HS-27A (cell line): Measurements from ENCODE around the gene EXOC3L4.
"Not testable (repeated sequence)": the region's sequence is repeated elsewhere in the genome, so short reads cannot be mapped to it uniquely, and the experiment has no call there.

Experiments
- DNase-seq: peaks from one replicate; pipeline ENCODE4 v3.0.0-alpha.2; 2012; ENCODE audit warnings: low read depth, missing footprints

EXOC3L4 gene

DNA sequence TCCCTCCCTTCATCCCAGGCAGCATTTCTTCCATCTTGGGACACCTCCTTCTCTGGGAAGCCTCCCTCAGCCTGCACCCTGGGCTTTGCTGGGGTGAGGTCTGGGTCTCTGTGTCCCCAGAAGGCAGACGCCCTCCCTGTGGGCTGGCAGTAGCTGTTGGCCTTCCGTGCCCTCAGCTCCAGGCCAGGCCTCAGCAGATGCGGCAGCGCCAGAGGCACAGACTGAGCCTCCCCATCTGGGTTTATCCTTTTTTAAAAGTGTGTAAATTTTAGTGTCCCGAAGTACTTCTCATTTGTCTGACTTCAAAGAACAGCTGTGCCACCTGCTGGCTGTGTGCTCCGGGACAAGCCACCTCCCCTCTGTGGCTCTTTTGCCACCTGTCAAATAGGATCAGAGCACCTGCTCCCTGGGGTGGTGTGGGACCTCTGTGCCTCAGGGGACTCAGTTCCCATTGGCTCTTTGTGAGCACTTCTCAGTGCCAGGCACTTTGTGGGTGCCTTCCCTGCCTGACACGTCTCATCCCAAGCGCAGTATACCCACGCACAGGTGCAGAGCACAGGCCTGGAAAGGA is 11.1 kb downstream of the EXOC3L4 start:
- no peak for DNase-seq

DNA sequence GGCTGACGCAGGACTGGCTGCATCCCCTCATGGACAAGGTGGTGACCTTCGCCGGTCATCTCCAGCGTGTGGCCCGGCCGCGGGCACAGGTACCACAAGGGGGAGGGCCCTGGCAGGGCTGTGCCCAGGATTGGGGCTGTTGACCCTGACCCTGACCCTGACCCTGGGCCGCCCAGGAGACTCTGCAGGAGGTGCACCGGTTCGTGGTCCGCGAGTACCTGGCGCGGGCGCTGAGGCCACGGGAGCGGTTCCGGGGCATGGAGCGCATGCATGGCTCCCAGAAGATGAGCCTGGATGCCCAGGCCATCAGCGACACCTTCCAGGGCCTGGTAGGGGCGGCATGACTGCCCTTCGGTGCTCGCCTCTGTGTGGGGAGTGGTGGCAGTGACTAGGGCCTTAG is 12.9 kb downstream of the EXOC3L4 start:
- DNase-seq = no peak

DNA sequence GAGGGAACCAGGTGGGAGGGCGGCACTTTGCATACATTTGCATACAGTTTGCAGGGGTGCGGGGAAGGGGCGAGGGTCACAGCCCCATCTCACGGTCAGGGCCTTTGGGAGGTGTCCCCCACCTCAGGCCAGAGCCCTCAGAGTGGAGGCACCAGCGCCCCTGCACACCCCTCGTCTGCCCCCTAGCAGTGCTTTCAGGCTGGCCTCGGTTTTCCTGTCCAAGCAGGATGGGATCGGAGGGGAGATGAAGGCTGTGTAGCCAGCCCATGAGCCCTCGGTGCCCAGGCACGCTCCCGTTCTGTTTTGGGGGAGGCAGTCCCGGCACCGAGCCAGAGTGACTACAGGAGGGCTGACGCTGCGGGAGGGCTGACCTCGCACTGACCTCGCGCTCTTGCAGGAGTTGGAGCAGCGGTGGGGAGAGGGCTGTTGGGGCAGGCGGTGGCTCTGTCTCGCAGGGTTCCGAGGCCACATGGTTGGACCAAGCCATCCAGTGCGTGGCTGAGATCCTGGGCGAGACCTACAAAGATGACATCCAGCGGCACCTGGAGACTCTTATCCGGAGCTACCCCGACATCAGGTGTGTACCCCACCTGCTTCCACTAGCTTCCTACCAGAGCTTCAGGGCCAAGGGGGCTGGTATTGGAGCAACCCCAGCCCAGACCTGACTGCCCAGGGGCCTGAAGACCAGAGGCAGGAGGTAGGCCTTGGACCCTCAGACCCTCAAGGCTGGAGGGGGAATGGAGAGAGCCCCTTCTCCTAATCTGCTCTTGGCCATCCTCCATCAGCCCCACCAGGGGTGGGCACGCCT is 13.6 kb downstream of the EXOC3L4 start:
- DNase-seq = no peak

DNA sequence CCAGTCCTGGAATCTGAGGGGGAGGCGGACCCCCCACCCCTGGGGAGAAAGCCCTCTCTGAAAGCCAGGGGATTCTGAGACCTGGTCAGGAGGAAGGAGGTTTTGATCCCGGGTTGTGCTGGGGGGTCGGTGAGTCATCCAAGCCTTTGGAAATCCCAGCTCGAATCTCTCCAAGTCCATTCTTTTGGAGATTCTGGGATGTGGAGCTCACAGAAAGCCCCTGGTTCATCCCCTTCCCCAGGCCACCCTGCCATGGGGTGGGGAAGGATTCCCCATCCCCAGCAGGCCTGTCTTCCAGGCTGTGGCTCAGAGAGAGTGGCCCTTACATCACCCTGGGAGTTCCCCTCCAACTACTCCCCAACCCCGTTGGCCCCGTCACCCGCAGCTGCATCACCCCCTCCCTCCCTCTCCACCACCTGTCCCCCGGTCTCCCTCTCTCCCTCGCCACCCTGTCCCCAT is 14.3 kb downstream of the EXOC3L4 start:
- DNase-seq = peak; percentile 55

DNA sequence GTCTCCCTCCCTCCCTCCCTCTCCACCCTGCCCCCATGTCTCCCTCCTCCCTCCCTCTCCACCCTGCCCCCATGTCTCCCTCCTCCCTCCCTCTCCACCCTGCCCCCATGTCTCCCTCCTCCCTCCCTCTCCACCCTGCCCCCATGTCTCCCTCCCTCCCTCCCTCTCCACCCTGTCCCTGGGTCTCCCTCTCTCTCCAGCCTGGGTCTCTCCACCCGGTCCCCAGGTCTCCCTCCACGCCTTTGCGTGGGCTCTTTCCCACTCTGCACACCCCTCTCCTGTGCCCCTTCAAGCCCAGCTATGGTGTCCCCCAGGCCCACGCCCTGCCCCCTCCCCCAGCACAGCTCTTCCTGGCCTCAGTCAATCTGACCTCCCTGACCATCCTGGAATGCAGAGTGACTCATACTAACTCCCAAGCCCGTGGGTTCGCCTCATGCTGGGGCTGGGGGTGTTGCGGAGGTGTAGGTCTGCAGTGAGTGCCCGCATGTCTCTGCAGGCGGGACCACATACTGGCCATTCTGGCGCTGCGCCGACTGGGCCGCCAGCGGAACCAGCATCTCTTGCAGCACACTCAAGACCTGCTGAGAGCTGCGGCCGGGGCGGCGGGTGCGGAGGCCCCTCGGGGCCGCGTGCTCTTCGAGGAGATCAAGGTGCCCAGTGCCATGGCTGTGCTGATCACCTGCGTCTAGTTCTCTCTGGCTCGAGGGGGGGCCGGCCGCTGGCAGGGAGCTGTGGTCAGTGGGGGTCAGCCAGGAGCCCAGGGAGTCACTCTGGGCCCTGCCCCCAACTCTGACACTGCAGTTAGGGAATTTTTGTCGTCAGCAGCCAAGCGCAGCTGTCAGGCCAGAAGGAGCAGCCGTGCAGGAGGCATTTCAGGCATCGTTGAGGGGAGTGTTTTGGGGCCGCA is 15.3 kb downstream of the EXOC3L4 start:
- peak; percentile 91 for DNase-seq

DNA sequence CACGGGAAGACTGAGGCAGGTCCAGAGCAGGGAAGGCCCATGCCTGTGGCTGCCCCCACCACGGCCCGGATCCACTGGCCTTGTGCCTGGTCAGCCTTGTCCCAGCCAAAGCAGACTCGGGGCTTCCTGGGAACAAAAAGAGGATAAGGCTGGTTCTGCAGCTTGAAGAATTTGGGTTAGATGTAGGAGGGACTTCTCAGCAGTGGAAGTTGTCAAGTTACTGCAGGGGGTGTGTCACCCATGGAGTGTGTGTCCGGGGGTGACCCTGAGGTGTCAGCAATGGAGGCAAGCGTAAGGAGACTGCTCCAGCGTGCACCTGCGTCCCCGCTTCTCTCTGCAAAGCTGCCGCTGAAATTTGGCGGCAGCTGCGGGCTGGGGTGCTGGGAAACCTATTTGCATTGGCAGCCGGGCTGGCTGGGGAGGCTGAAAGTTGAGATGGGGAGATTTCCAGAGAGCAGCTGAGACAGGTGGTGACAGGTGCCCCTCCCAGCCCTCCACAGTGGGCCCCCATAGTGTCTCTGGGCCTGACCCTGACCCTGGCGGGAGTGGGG is 16.2 kb downstream of the EXOC3L4 start:
- DNase-seq = no peak

DNA sequence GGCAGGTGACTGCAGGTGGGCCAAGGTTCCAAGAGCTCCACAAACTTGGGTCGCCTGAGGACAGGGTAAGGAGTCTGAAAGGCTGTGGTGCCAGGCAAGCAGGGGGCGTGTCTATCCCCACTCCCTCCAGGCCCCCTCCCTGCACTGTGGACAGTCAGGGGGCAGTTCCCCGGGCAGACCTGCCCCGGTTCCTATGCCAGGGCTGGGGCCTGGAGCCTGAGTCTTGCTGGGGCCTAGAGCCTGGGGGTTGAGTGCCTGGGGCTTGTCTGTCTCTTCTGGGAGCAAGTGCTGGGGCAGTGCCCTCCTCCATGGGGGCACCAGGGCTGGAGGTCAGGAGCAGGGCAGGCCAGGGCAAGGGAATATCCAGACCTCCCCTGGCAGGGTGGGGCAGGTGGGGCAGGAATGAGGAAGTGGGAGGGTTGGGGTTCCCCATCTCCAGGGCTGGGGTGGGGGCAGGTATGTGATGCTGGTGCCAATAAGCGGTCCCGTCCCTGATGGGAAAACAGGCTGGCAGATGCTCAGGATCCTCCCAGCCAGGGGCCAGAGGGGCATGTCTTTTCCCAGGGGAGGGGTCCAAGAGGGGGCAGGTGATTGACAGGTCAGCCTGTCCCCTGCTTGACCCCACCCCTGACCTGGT is 16.8 kb downstream of the EXOC3L4 start:
- DNase-seq = no peak

DNA sequence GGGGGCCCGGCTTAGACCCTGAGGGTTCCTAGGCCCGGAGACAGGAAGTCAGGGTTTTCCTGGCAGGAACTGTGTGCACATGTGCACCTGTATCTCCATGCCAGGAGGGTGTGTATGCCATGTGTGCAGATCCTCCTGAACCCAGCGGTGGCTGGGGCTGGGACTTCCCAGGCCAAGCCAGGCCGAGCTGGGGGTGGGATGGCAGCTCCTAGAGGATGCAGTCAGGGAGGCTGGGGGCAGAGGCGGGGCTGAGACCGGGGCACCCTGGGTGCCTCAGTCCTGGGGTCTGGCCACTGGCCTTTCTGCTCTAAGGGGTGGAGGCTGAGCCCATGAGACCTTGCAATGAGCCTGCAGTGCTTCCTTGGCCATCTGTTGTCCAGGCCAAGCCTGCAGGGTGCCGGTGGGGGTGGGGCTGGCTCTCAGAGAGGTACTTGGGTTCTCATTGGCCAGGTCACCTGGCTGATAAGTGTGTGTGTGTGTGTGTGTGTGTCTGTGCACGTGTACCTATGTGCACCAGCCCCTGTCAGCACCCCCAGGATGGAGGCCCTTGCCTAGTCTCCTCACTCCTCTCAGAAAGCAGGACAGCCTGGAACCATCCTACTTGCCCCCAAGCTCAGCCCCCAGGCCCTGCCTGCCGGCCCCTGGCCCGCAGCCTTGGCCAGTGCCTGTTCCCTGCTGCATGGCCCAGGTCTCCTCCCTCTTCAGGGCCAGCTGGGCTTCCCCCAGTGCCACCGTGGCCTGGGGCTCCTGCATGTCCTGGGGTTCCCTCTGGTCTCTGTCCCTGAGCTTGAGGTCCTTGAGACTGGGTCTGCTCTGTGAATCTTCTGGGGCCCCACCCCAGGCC is 18.1 kb downstream of the EXOC3L4 start:
- DNase-seq = no peak

DNA sequence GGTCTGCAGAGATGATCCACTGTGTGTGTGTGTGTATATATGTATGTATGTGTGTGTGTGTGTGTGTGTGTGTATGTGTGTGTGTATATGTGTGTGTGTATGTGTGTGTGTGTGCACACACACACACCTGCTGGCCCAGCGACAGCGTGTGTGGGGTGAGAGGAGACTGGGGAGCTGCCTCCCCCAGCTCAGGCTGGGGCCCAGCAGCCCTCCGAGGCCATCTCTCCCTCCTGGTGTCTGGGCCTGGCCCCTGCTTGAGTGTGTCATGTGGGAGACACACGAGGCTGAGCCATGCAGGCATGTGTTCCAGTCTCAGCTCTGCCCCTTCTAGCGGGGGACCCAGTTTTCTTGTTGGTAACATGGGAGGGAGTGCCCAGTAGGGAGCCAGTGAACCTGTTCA is 18.8 kb downstream of the EXOC3L4 start:
- DNase-seq = no peak

DNA sequence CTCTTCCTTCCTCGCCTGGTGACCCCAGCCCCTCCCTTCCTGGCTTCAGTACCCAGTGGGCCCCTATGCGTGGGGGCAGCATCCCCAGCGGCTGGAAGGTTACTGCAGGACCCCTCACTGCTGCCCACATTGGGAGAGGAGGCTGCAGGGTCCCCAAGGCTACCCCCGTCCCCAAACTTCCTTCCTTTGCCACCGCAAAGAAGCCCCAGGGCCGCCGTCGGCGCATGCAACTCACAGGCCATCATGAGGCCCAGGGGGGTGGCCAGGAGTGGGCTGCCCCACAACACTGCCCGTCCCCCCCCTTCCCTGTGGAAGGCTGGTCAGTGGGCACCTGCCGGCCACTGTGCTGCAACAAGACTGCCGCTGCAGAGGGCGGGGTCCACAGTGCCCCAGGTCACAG is 19.2 kb downstream of the EXOC3L4 start:
- DNase-seq = no peak

DNA sequence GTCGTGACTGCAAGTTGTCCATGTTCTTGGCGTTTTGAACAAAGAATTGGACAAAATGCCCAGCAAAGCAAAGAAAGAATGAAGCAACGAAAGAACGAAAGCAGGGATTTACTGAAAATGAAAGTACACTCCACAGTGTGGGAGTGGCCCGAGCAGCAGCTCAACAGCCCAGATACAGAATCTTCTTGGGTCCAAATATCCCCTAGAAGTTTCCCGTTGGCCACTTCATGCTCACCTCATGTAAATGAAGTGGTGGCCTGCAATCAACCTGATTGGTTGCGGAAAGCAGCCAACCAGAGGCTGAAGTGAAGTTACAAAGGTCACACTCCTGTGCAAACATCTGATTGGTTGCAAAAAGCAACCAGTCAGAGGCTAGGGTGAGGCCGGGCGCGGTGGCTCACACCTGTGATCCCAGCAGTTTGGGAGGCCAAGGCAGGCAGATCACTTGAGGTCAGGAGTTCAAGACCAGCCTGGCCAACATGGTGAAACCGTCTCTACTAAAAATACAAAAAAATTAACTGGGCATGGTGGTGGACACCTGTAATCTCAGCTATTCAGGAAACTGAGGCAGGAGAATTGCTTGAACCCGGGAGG is 20.7 kb downstream of the EXOC3L4 start:
- not testable (repeated sequence) for DNase-seq

DNA sequence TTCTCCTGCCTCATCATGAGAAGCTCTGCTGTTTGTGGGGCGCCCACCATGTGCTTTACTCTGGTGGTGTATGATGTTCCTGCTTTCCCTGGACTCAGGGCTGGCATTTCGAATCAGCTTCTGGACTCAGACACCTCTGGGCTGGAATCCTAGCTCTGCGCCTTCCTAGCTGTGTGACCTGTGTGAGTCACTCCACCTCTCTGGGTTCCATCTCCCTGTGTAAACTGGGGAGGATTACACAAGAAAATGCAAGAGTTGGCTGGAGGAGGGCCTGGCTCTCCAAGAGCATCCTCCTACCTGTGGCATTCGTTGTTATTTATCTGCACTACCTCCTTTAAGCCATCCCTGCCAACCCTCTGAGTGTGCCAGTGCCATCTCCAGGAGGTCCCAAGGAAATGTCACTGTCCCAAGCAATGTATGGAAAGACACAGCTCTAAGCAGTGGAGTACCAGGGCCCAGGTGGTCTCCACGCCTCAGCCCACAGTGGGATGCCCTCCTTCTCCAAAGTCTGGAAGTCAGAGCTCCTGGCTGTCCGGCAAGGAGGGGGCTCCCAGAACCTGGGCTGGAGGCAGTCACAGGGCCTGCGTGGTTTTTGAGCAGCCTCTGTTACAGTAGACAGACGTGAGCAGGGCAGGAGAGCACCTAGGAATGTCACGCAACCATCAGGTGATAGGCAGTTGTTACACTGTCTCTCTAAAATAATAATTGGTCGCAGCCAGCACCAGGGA is 21.5 kb downstream of the EXOC3L4 start:
- no peak for DNase-seq

DNA sequence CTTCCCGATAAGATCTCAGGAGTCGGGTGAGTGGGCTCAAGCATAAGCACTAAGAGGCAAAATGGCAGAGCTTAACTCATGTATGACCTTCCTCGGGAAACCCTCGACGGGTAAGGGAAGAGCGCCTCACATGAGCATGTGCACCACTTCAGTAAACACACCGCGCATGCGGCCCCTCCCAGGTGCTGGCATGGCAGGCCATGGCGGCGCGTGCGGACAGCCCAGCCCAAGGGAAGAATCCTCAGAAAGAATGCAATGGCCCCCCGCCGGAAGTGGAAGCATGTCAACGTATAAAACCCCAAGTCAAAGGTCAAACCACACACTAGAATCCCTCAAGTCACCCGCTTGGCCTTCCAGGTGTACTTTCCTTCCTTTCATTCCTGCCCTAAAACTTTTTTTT is 22.1 kb downstream of the EXOC3L4 start:
- DNase-seq = no peak

DNA sequence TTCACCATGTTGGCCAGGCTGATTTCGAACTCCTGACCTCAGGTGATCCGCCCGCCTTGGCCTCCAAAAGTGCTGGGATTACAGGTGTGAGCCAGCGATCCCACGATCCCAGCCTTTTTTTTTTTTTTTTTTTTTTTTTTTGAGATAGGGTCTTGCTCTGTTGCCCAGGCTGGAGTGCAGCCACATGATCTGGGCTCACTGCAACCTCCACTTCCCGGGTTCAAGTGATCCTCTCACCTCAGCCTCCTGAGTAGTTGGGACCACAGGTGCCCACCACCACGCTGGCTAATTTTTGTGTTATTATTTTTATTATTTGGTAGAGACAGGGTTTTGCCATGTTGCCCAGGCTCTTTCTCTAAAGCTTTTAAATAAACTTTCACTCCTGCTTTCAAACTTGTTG is 23.0 kb downstream of the EXOC3L4 start:
- DNase-seq = not testable (repeated sequence)

DNA sequence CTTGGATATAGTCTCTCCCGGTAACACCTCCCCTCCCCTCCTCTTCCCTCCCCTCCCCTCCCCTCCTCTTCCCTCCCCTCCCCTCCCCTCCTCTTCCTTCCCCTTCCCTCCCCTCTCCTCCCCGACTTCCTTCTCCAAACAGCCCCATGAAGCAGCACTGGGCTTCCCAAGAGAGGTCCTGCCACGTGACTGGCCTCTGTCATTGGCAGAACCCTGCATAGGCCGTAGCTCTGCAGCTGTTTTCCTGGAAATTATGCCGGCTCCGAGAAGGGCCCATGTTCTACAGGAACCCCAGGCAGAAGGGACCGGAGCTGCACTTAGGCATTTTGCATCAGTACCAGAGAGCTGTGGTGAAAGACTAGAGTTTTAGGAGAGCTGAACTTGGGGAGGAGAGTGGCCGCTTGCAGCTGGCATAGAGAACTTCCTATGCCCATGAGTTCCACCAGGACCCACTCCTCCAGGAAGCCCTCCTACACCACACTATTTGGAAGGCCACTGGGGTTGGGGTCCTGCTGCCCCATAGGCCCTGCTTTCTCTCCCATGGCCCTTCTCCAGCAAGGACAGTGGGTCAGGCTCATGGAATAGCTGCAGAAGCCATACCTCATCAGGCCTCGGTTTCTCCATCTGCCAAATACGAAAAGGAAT is 23.6 kb downstream of the EXOC3L4 start:
- DNase-seq = no peak

DNA sequence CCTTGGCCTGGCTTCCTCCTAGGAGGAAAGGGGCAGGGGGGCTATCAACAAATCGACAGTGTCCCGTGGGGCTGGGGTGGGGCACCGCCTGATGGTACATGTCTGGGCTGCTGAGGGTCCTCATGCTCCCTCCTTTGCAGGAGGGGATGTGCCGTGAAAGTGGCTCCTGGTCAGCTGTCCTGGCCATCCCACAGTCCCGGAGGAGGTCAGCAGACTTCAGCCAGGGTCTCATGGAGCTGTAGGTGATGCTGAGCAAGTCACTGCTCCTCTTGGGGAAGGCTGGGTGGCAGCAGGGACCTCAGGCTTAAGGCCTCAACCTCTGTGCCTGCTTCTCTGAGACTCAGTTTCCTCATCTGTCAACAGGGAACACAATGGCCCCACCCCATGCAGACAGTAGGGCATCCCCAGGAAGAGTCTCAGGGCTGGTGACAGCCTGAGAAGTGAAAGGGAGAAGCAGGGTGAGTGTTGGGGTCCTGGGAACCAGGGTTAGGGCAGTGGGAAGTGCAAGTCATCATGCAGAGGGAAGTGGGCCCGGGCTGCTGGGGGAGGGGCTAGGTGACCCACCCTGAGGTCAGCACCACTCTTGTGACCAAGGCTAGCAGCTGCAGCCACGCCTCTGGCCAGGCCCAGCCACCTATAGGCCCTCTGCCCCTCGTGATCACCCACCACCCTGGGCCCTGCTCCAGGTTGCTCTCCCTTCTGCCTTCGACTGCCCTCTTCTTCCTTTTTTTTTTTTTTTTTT is 24.3 kb downstream of the EXOC3L4 start:
- no peak for DNase-seq

DNA sequence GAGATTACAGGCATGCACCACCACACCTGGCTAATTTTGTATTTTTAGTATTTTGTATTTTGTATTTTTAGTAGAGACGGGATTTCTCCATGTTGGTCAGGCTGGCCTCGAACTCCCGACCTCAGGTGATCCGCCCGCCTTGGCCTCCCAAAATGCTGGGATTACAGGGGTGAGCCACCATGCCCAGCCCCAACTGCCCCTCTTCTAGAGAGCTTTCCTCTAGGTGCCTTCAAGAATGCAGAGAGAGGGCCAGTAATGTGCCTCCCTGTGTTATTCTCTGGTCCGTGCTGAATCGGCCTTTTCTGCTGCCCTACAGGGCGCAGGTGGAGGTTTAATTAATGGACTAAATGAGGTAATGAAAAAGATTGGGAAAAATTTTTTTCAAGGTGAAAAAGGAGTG is 25.0 kb downstream of the EXOC3L4 start:
- DNase-seq = not testable (repeated sequence)

DNA sequence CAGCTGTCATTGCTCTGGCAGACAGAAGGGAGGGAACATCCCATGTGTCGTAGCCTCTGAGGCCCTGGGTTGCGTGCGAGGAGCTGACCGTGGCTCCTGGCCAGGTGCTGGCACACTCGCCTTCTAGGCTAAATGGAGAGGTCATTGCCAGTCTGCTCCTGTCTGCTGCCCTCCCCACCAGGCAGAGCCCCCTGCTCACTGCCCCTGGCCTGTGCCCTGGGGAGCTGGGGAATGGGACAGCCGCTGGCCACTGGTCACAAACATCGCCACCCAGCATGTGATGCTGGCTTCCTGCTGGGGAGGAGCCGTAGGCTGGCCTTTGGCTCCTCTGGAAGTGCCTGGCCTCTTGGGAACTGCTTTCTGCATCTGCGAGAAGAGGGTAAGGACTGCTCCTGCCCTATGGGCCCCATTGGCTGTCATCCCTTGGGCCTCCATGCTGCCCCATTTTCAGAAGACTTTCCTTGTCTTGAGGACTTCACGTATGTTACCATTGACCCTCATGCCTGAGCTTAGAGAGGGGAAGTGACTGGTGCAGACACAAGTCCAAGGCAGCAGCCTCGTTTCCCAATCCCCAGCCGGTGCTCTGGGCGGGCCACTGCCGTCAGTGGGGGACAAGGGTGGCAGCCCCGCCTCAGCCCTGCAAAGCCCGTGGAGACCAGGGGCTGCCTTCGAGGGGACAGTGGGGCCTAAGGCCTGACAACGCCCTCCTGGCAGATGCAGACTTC is 26.8 kb downstream of the EXOC3L4 start:
- DNase-seq = no peak
